A673 (cell line): Measurements from ENCODE around the gene ADCY3. TPM values are rescaled to one million over a fixed set of nuclear protein-coding genes. Genes with fewer than 3 reads are reported as not detected.

Experiments
- BruUV-seq: library from RNA; stranded (reverse); fragments of 400-500 nt; replicated peaks from 2 replicates; lab custom pipeline; 2021; lab: Mats Ljungman, UMichigan
- CTCF ChIA-PET: fragments of 300-600 bp; sonication (Branson Sonifier 250); formaldehyde crosslinking; loops from one replicate; lab custom pipeline; 2022; ENCODE audit warnings: antibody characterized with exemption; lab: Charles Lee
- POLR2A ChIA-PET: fragments of 300-600 bp; sonication (Branson Sonifier 250); formaldehyde crosslinking; loops from one replicate; lab custom pipeline; 2022; ENCODE audit warnings: antibody characterized with exemption; ENCODE audit not compliant: low non-redundant PET; lab: Charles Lee
- DNase-seq: peaks from one replicate; pipeline ENCODE4 v3.0.0-alpha.2; 2015; ENCODE audit warnings: low spot score
- H3K27ac ChIP-seq: fragments of 200-600 bp; sonication (generic); 2 replicates; pipeline ENCODE4 v1.5.1; 2016; ENCODE audit warnings: mixed run types, low read depth, mild to moderate bottlenecking, mixed read lengths, antibody characterized with exemption, low read length; ENCODE audit not compliant: poor library complexity, severe bottlenecking
- H3K27me3 ChIP-seq: fragments of 200-600 bp; sonication (generic); replicated peaks from 2 replicates; pipeline ENCODE4 v1.6.1; 2017; ENCODE audit warnings: mixed run types, low read depth, mild to moderate bottlenecking, mixed read lengths, antibody characterized with exemption, low read length; ENCODE audit not compliant: insufficient read depth, poor library complexity
- H3K36me3 ChIP-seq: fragments of 200-600 bp; sonication (generic); 2 replicates; pipeline ENCODE4 v1.6.1; 2016; ENCODE audit warnings: mixed run types, mild to moderate bottlenecking, mixed read lengths, antibody characterized with exemption, low read length; ENCODE audit not compliant: insufficient read depth, poor library complexity, severe bottlenecking
- H3K4me1 ChIP-seq: fragments of 200-600 bp; sonication (generic); 2 replicates; pipeline ENCODE4 v1.6.1; 2017; ENCODE audit warnings: mixed run types, mild to moderate bottlenecking, mixed read lengths, antibody characterized with exemption, low read length; ENCODE audit not compliant: insufficient read depth, poor library complexity, severe bottlenecking
- H3K4me3 ChIP-seq: fragments of 200-600 bp; sonication (generic); 2 replicates; pipeline ENCODE4 v1.5.1; 2016; ENCODE audit warnings: low read depth, mixed run types, mild to moderate bottlenecking, mixed read lengths, low read length; ENCODE audit not compliant: poor library complexity, severe bottlenecking
- H3K9me3 ChIP-seq: fragments of 200-600 bp; sonication (generic); 2 replicates; pipeline ENCODE4 v1.6.1; 2016; ENCODE audit warnings: mixed run types, low read depth, mild to moderate bottlenecking, mixed read lengths, antibody characterized with exemption, low read length; ENCODE audit not compliant: poor library complexity, severe bottlenecking
- EZH2 ChIP-seq: fragments of 200-600 bp; sonication (generic); IDR thresholded peaks from 2 replicates; pipeline ENCODE4 v1.6.1; 2017; ENCODE audit warnings: borderline replicate concordance, low read depth, mild to moderate bottlenecking, mixed read lengths, antibody characterized with exemption, low read length; ENCODE audit not compliant: poor library complexity, severe bottlenecking
- intact Hi-C: fragments of 100-400 bp; cut with micrococcal nuclease; formaldehyde crosslinking; loops from one replicate; pipeline ENCODE4 v1.10.0; 2022; ENCODE audit not compliant: unreplicated experiment
- total RNA-seq: library from RNA; stranded (reverse); gene quantifications from 2 replicates; pipeline ENCODE4 v1.2.3, GENCODE V29; 2021
- TF ChIP-seq, protein P1 (sequence below): fragments of 300-800, 200-600 bp; sonication (generic); conservative IDR thresholded peaks from 2 replicates; pipeline ENCODE4 v1.5.1; 2017; ENCODE audit warnings: low read depth, mild to moderate bottlenecking, antibody characterized with exemption, low read length, moderate library complexity, mixed read lengths

Gene ADCY3
- total RNA-seq, 1 experiment from 2014 or later: 42.2 TPM

DNA sequence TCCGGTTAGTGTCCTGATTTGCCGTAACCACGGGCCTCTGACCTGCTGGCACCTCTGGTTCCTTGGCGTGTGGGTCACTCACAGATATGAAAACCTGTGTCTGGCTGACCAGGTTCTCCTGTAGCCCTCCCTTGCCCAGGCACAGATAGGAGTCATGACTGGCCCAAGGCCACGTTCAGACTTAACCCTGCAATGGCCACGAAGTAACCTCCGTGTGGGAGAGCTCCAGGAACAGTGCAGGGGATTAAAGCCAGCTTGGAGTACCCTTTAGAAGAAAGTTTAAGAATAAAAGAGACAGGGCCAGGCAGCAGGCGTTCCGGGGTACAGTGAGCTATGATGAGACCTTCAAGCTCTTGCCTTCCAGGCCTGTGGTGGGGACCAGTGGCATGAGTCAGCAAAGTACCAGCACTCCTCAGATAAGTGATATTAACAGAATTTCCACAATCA is 101.3 kb downstream of the ADCY3 start:
- Histone ChIP-seq H3K27ac (no peak overlapping the region), H3K27me3 (no peaks in the 10 kb centered on the region), H3K4me3 (no peak overlapping the region), H3K9me3 (no peaks in the 10 kb centered on the region), H3K4me1 (no peaks in the 10 kb centered on the region), H3K36me3 (peaks cover 78% of the 10 kb centered on the region)
- intact Hi-C loops: no loop called here
- DNase-seq: no peak
- POLR2A ChIA-PET: no interaction called here
- BruUV-seq: no TSS peak
- TF ChIP-seq, protein P1, sequence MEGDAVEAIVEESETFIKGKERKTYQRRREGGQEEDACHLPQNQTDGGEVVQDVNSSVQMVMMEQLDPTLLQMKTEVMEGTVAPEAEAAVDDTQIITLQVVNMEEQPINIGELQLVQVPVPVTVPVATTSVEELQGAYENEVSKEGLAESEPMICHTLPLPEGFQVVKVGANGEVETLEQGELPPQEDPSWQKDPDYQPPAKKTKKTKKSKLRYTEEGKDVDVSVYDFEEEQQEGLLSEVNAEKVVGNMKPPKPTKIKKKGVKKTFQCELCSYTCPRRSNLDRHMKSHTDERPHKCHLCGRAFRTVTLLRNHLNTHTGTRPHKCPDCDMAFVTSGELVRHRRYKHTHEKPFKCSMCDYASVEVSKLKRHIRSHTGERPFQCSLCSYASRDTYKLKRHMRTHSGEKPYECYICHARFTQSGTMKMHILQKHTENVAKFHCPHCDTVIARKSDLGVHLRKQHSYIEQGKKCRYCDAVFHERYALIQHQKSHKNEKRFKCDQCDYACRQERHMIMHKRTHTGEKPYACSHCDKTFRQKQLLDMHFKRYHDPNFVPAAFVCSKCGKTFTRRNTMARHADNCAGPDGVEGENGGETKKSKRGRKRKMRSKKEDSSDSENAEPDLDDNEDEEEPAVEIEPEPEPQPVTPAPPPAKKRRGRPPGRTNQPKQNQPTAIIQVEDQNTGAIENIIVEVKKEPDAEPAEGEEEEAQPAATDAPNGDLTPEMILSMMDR: no peak
- TF ChIP-seq EZH2: no peak
- CTCF ChIA-PET: no interaction called here

DNA sequence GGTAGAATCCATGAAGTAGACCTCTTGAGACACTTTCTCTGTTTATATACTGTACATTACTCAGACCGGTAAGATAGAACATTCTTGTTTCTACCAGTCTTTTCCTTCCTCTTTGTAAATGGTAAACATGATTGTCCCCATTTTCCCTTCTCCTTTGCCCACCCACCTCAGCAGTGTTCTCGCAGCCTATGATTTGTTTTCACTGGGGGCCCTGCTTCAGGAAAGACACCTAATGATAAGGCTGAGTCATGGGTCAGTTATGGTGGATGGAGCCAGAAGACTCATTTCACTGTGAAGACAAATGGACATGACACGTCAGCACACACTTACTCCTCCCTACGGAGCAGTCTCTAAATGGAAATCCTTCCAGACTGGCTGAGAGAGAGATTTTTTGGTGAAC is 103.2 kb downstream of the ADCY3 start:
- BruUV-seq: no TSS peak
- intact Hi-C loops: no loop called here
- ChIA-PET POLR2A (no interaction called here), CTCF (no interaction called here)
- Histone ChIP-seq H3K27ac (peak overlapping the region; percentile 18), H3K27me3 (no peaks in the 10 kb centered on the region), H3K9me3 (no peaks in the 10 kb centered on the region), H3K4me3 (no peak overlapping the region), H3K36me3 (peaks cover 72% of the 10 kb centered on the region), H3K4me1 (no peaks in the 10 kb centered on the region)
- no peak for DNase-seq
- no peak for TF ChIP-seq EZH2
- TF ChIP-seq, protein P1: no peak

DNA sequence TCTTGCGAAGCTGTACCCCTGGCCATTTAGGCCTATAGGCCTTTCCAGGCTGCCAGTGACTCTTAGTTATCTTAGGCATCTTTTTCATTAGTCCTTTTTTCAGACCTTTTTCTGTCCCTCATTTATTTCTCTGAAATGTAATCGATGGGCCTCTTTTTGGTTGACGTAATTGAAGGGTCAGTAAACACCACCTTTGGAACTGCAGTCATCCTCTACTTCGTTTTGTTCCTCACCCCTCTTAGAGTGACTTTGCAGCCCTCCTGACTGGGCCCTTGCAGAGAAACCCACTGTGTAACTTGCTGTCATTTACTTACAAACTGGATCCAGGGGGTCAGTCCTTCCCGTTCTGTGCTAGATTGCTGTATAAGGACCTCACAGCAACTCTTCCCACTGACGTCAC is 103.6 kb downstream of the ADCY3 start:
- CTCF ChIA-PET: no interaction called here
- H3K27me3 ChIP-seq: no peaks in the 10 kb centered on the region
- no TSS peak for BruUV-seq
- no peak for DNase-seq
- no peaks in the 10 kb centered on the region for H3K9me3 ChIP-seq
- H3K4me3 ChIP-seq: no peak overlapping the region
- intact Hi-C loops: no loop called here
- H3K27ac ChIP-seq: peak overlapping the region; percentile 18
- H3K36me3 ChIP-seq: peaks cover 71% of the 10 kb centered on the region
- TF ChIP-seq, protein P1: no peak
- TF ChIP-seq EZH2: no peak
- POLR2A ChIA-PET: no interaction called here
- no peaks in the 10 kb centered on the region for H3K4me1 ChIP-seq
